K562 (cell line): ENCODE results near the gene ZBTB2. TPM values are rescaled to one million over a fixed set of nuclear protein-coding genes. Genes with fewer than 3 reads are reported as not detected.
A peak's percentile ranks its signal among the peaks of the same experiment; 100 is the strongest.

Source experiments
- CBX1 ChIP-seq: sonication (generic); IDR thresholded peaks from 2 replicates; pipeline ENCODE4 v1.6.1; 2016; ENCODE audit warnings: antibody characterized with exemption, low read depth, mild to moderate bottlenecking
- CC2D1A ChIP-seq: fragments of 450-650 bp; IDR thresholded peaks from 2 replicates; pipeline ENCODE4 v1.6.1; 2017; ENCODE audit warnings: mild to moderate bottlenecking
- ESRRA ChIP-seq: fragments of 450-650 bp; IDR thresholded peaks from 2 replicates; pipeline ENCODE4 v1.6.1; 2014; ENCODE audit warnings: low read depth, mild to moderate bottlenecking, moderate library complexity, borderline replicate concordance
- GABPB1 ChIP-seq: sonication (generic); formaldehyde crosslinking; IDR thresholded peaks from 2 replicates; pipeline ENCODE4 v1.8.0; 2022; ENCODE audit warnings: mild to moderate bottlenecking, missing genetic modification reagents
- HMBOX1 ChIP-seq: sonication (generic); IDR thresholded peaks from 2 replicates; pipeline ENCODE4 v1.6.1; 2016
- PHB2 ChIP-seq: fragments of 450-650 bp; IDR thresholded peaks from 2 replicates; pipeline ENCODE4 v1.6.1; 2017; ENCODE audit warnings: low read depth
- RAD51 ChIP-seq: fragments of 450-650 bp; IDR thresholded peaks from 2 replicates; pipeline ENCODE4 v1.7.1; 2016; ENCODE audit warnings: low read depth, mild to moderate bottlenecking, borderline replicate concordance
- REST ChIP-seq, 2 experiments: fragments of 450-650 bp; formaldehyde crosslinking in 1 of 2; IDR thresholded peaks; 2 replicates each; pipeline versions ENCODE4 v1.4.0 to v1.6.1; 2014 to 2020; ENCODE audit warnings: mild to moderate bottlenecking in 2 of 2, borderline replicate concordance in 1 of 2, low read depth in 1 of 2
- RFX7 ChIP-seq: fragments of 250-450 bp; sonication (Bioruptor Pico); IDR thresholded peaks from 2 replicates; pipeline ENCODE4 v1.5.1; 2021; ENCODE audit warnings: mild to moderate bottlenecking
- USF2 ChIP-seq: sonication (generic); formaldehyde crosslinking; IDR thresholded peaks from 2 replicates; pipeline ENCODE4 v1.5.0; 2020; ENCODE audit warnings: missing genetic modification reagents
- XRCC3 ChIP-seq: fragments of 450-650 bp; IDR thresholded peaks from 2 replicates; pipeline ENCODE4 v1.6.1; 2017; ENCODE audit warnings: mild to moderate bottlenecking, moderate library complexity
- ZNF239 ChIP-seq: fragments of 250-450 bp; sonication (Bioruptor Pico); IDR thresholded peaks from 2 replicates; pipeline ENCODE4 v1.4.0; 2020; ENCODE audit warnings: mild to moderate bottlenecking
- ZNF253 ChIP-seq: fragments of 250-450 bp; sonication (Bioruptor Pico); conservative IDR thresholded peaks from 2 replicates; pipeline ENCODE4 v1.6.1; 2021; ENCODE audit warnings: mild to moderate bottlenecking
- polyA plus RNA-seq, 8 experiments: library from polyadenylated mRNA; depleted of rRNA in 4 of 8; stranded (reverse) in 5 of 8; unstranded in 3 of 8; fragments of >200 nt; fragmentation: Nextera tagmentation in 2 of 8; fragmentation: Illumina TruSeq in 1 of 8; extraction: Ambion mirVana in 2 of 8; extraction: Trizol in 1 of 8; gene quantifications; 2 replicates each; pipeline versions ENCODE4 v1.2.1 to v1.2.3, GENCODE V29; 2011 to 2014; ENCODE audit warnings: inconsistent platforms in 1 of 8, missing spikeins in 1 of 8
- total RNA-seq, 7 experiments: library from RNA; depleted of rRNA in 6 of 7; stranded (reverse); fragments of >200 nt in 6 of 7; fragmentation: Illumina TruSeq in 2 of 7; extraction: Trizol in 2 of 7; gene quantifications; 2 replicates each; pipeline versions ENCODE4 v1.2.1 to v1.2.3, GENCODE V29; 2011 to 2021; ENCODE audit warnings: low replicate concordance in 1 of 7

The ZBTB2 gene
- total and polyA plus RNA-seq, 9 of the 15 experiments (the other 6 are each of a cell fraction or from before 2014, with no cell fraction given): 5.1 to 26.2 (median 16.4) TPM

DNA sequence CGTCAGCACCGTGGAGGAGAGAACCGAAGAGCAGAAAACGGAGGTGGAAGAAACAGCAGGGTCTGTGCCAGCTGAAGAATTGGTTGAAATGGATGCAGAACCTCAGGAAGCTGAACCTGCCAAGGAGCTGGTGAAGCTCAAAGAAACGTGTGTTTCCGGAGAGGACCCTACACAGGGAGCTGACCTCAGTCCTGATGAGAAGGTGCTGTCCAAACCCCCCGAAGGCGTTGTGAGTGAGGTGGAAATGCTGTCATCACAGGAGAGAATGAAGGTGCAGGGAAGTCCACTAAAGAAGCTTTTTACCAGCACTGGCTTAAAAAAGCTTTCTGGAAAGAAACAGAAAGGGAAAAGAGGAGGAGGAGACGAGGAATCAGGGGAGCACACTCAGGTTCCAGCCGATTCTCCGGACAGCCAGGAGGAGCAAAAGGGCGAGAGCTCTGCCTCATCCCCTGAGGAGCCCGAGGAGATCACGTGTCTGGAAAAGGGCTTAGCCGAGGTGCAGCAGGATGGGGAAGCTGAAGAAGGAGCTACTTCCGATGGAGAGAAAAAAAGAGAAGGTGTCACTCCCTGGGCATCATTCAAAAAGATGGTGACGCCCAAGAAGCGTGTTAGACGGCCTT lies 41.6 kb downstream of the ZBTB2 start (continued):
- TF ChIP-seq REST (IDR thresholded peaks at IDR 0.05; ENCODE audit: borderline replicate concordance): peak; percentile 85
- TF ChIP-seq REST (CRISPR knock-in tag; IDR thresholded peaks at IDR 0.05; ENCODE audit: low read depth): no peak
- peak; percentile 36 for TF ChIP-seq USF2 (CRISPR knock-in tag)
- no peak for TF ChIP-seq XRCC3
- TF ChIP-seq ESRRA: no peak
- TF ChIP-seq ZNF253 (CRISPR knock-in tag): no peak
- TF ChIP-seq CC2D1A: no peak
- TF ChIP-seq RAD51: peak; percentile 33; the same call in 1 of the 2 replicates
- TF ChIP-seq ZNF239 (CRISPR knock-in tag): no peak
- no peak for TF ChIP-seq HMBOX1
- TF ChIP-seq PHB2: no peak
- TF ChIP-seq RFX7 (CRISPR knock-in tag): no peak
- TF ChIP-seq GABPB1 (CRISPR knock-in tag): no peak
- TF ChIP-seq CBX1: no peak
